GM12873 (cell line): ENCODE data around the gene RGS9.
A peak's percentile ranks its signal among the peaks of the same experiment; 100 is the strongest.

Source experiments
- TF ChIP-seq, protein P1 (sequence below): IDR thresholded peaks from 2 replicates; pipeline ENCODE4 v1.5.1; 2012; ENCODE audit warnings: low read depth, mild to moderate bottlenecking, moderate library complexity, low read length, control low read depth; ENCODE audit not compliant: insufficient read depth; ENCODE audit errors: missing control alignments

The RGS9 gene

DNA sequence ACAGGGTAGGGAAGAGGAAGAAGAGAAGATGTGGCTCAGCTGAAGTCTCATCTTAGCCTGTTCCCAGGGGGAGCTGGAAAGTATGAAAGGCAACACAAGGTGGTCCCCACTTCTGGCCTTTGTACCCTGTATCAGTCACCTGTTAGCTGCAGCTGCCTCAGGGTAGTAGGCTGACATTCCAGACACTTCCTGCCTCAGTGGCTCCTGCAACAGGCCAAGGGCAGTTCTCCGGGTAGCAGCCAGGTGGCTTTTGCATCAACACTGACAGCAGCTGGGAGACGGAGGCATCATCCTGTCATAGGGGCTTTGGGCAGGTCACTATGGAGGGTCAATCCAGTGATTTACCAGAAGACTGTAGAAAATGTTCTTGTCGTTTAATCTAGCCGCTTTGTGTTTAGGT, 124.0 kb downstream of the RGS9 start:
- TF ChIP-seq, protein P1, sequence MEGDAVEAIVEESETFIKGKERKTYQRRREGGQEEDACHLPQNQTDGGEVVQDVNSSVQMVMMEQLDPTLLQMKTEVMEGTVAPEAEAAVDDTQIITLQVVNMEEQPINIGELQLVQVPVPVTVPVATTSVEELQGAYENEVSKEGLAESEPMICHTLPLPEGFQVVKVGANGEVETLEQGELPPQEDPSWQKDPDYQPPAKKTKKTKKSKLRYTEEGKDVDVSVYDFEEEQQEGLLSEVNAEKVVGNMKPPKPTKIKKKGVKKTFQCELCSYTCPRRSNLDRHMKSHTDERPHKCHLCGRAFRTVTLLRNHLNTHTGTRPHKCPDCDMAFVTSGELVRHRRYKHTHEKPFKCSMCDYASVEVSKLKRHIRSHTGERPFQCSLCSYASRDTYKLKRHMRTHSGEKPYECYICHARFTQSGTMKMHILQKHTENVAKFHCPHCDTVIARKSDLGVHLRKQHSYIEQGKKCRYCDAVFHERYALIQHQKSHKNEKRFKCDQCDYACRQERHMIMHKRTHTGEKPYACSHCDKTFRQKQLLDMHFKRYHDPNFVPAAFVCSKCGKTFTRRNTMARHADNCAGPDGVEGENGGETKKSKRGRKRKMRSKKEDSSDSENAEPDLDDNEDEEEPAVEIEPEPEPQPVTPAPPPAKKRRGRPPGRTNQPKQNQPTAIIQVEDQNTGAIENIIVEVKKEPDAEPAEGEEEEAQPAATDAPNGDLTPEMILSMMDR: peak; percentile 10

DNA sequence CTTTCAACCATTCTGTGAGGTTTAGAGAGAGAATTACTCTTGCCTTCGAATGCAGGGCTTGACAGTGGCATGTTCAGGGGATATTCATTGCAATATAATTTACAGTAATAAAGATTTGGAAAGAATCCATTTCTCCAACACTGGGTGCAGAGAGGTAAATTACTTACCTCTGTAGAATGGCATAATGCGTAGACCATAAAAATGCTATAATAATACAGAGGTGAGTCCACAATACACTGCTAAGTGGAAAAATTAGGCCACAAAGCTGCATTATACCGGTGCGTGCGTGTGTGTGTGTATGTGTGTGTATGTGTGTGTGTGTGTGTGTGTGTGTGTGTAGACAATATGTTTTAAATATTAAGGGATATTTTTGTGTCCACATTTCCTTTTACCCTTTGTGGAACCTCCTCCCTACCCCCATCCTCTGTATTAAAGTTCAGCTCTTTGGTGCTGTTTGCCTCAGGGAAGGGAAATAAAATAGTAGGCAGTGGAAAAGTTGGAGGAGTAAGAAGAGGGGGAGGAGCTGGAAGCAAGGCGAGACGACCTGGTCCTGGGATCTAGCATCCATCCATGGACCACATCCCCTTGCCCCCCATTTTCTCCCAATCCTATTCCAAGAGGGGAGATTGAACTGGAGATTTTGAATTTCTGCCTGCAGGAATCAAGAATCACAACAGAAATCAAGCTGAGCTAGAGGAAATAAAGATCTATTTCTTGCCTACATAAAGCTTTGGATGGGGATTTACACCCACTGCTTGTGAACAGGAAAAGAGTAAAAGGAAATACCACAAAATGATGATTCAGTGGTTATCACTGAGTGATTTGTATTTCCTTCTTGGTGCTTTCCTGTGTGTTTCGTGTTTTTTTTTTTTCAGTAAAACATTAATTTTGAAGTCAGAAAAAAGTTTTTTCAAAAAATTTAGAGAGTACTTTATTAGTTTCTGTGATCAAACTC, 124.8 kb downstream of the RGS9 start:
- TF ChIP-seq, protein P1: no peak

DNA sequence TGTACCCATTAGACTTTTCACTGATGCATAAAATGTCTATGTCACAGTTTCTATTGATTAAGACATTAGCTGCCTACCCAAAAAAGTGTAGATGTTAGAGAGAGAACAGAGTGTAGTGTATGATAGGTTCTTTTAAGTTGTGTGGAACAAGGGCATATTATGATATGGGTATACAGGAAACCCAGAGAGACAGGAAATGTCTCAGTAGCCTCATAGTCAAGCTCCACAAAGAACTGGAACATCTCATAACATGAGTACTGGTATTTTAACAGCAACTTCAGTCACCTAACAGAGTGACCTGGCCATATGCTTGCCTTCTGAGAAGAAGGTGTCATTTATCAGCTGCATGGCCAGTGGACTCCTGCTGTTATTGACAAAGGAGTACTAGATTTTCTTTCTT, 128.1 kb downstream of the RGS9 start:
- TF ChIP-seq, protein P1: no peak

DNA sequence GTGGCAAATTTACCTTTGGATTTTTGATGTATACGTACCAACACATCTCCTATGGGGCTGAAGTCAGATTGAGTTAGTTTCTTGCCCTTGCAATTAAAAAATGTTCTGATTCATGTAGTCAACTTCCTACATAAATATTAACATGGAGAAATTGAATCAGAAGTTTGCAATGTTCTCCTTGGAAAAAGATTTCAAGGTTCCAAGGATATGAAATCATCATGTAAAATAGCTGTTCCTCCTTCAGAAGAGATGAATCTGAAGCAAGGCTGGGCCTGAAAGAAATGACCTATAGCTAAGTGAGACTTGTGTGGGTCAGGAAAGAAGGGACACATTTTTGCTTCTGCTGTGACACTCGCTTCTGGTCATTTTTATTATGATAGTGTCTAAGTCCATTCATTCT, 131.7 kb downstream of the RGS9 start:
- TF ChIP-seq, protein P1: no peak

DNA sequence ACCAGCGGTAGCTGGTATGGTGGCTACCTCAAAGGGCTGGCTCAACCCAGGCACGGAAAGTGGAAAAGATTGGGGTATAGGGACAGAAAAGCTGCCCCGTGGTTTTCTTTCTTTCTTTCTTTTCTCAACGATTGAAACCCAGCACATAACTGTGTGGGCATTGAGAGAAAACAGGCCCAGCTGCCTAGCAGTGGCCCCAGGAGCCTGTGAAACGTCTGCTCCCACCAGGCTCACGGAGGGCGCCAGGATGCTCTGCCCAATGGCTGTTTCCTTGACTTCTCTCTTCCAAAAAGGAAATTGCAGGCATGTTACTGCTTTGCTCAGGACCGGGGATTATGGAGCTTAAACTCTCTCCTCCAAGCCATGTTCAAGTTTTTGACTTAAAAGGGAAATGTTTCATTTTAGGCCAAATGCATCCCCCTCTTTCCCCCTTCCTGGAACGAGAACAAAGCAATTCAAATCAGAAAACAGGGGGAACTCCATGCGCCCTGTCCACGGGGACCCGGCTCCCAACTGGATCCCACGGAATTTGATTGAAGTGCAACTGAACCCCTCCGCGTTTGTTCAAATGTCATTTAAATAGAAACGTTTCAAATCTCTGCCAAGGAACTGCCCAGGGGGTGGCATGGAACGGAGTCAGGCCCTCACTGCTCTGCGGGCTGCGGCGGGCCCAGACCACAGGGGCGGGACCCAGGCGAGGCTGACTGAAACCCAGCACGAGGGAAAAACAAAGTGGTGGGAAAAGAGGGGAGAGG, 133.5 kb downstream of the RGS9 start:
- TF ChIP-seq, protein P1: no peak

DNA sequence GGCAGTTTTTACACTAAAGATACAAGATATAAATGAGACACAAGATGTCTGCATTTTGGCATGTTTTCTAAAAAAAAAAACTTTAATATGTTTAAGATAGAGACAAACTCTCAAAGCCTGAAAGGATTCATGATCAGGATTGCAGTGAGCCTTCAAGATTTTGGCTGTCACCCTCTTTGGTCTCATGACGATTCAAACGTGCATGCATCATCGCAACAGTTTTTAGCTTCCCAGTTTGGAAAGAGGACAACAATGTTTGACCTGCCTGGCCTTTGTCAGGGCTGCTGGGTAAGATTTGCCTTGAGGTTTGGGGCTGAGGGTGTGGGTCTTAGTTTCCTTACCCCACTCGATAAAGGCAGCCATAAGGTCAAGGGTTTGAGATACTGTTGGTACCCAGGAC, 134.1 kb downstream of the RGS9 start:
- TF ChIP-seq, protein P1: no peak
